SKM-1 (cell line): ENCODE results near the gene DMWD.
"Not testable (repeated sequence)": the region's sequence is repeated elsewhere in the genome, so short reads cannot be mapped to it uniquely, and the experiment has no call there.

ENCODE experiments used
- DNase-seq: peaks from one replicate; lab custom pipeline; 2025; ENCODE audit not compliant: unreplicated experiment; lab: John Stamatoyannopoulos, UW

The DMWD gene

GRCh38 chr19:45816236-45817009 is 23.8 kb upstream of the DMWD start:
- no peak for DNase-seq

DNA sequence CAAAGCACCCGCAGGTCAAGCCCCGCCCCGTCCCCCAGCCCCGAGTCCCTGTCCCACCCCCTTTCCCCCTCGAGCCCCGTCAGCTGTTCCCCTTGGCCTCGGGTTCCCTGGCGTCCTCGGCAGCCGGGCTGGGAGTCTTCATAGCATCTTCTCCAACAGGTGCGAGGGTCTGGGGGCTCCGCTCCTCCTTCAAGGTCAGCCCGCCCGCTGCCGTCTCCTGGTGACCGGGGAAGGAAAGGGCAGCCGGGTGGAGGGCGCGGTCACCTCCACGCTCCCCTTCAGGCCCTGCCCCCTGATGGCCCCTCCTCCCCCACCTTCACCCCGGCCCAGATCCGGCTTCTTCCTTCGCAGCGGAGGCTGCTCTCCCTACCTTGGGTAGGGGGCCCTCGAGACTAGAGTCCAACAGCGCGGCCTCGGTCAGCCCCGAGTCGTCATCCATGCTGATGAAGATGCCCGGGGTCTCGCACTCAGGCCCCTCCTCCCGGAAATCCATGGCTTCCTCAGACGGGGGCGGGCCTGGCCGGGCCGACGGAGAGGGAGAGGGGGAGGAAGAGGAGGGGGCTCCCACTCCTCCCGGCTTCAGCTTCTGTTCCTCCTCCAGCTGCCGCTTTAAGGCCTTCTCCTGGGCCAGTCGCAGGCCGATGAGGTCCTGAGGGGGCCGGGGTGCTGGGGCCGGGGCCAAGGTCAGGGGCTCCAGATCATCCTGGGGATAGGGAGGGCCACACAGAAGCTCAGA is 23.0 kb upstream of the DMWD start:
- no peak for DNase-seq

DNA sequence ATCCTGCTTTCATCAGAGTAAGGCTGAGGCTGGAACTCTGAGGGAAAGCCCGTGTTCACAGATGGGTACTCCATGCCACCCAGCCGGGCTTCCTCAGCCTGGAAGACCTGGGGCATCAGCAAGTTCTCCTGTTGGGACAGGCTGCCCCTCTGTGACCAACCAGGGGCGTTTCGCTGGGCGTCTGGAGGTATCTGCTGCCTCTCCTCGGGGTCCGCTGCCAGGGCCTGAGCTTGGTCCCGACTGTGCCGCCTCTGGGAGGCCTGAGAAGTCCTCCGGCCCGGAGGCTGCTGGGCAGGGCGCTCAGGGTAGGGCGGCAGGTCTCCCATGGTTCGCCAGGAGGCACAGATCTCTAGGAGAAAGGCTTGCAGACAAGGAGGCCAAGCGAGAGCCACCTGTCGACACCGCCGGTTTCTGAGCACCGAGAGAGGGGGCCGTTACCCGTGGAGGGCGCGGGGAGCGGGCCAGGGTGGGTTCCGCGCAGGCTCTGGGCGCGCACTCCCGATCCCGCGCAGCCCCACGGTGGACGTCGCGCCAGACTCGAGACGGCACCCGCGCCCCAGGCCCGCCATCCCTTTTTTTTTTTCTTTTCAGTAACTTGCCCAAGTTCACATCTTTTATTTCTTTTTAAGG is 22.3 kb upstream of the DMWD start, which contains the start of gene RSPH6A:
TSS of gene RSPH6A (minus strand) at position 458 of the 630 bp plus-strand sequence. CDS start at position 326, 132 bp downstream.
- DNase-seq = no peak

DNA sequence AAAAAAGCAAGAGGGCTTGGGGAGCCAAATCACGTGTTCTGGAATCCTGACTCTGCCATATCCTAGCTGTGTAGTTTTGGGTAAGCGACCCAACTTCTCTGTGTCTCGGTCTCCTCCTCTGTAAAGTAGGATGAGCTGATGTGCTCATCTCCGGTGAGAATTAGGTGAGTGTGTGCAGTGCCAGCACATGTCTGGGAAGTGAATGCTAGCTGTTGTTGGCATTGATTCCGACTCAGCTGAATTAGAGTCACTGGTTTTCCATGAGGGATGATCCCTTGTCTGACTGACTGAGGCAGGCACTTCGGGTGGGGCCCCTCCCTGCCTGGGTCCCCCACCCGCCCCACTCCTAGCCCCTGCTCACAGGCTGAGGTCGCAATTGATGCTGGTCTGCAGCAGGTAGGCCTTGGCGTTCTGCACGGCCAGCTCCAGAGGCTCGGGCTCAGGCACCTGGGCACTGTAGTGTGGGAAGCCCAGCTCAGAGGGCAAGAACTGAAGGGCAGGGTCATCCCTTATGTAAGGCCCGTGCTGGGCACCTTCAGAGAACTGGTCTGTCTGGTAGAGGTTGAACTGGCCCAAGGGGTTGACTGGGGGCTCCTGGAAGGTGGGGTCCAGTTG is 21.6 kb upstream of the DMWD start:
- no peak for DNase-seq

- no peak for DNase-seq
Observed at GRCh38 chr19:45812297-45812696, 19.7 kb upstream of the DMWD start.

GRCh38 chr19:45809643-45810159 is 17.1 kb upstream of the DMWD start:
- DNase-seq = no peak

GRCh38 chr19:45805719-45806118 is 13.1 kb upstream of the DMWD start:
- DNase-seq = no peak

- no peak for DNase-seq
Observed at GRCh38 chr19:45804959-45805230, 12.2 kb upstream of the DMWD start.

- DNase-seq = no peak
Observed at GRCh38 chr19:45804140-45804958, 11.7 kb upstream of the DMWD start.

DNA sequence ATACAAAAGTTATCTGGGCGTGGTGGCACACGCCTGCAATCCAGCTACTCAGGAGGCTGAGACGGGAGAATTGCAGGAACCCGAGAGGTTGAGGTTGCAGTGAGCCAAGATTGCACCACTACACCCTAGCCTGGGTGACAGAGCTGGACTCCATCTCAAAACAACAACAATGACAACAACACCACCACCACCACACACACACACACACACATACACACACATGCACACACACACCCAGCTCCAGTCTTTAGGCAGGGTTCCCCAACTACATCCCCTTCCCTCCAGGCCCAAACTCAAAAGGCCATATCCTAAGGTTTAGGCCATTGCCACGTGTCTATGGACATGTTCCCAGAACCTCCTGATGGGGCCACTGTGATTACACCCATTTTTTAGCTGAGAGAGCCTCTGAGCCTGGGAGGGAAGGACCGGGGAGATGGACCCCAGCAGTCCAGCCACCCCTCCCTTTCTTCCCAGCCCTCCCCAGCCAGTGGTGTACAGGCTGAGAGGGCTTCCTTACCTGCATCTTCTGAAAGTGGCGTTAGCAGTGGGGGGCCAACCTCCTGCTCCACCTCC is 9.0 kb upstream of the DMWD start:
- no peak for DNase-seq

GRCh38 chr19:45800070-45800553 is 7.5 kb upstream of the DMWD start:
- DNase-seq = no peak

GRCh38 chr19:45799541-45799940 is 6.9 kb upstream of the DMWD start:
- not testable (repeated sequence) for DNase-seq

DNA sequence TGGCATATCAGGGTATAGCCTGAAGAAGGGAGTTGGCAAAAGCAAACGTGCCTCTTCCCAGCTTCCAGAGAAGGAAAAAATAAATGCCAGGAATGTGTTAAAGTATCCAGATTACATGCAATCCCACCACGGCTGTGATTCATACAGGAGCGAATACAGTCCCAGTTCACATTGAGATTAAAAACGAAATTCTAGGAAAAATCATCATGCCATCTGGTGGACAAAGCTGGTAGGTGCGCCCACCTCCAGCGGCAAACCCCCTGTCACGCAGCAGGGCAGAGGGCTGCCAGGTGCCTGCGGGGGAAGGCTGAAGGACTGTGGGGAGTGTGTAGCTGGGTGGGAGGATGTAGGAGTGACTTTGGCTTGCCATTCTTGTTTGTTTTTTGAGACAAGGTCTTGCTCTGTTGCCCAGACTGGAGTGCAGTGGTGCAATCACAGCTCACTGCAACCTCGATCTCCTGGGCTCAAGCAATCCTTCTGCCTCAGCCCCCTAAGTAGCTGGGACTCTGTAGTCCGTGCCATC is 6.4 kb upstream of the DMWD start:
- no peak for DNase-seq

DNA sequence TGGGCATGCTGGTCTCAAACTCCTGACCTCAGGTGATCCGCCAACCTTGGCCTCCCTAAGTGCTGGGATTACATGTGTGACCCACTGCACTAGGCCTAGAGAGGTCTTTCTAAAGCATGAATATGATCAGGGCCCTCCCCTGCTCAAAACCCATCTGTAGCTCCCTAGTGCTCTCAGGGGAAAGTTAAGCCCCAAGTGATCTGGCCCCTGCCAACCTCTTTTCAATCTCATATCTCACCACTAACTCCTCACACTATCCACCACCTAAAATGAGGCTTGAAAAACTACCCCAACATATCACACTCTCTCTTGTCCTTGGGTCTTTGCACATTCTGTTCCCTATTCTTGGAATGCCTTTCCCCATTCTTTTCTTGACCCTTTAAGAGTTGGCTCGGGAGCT is 2.0 kb upstream of the DMWD start:
- DNase-seq = no peak

DNA sequence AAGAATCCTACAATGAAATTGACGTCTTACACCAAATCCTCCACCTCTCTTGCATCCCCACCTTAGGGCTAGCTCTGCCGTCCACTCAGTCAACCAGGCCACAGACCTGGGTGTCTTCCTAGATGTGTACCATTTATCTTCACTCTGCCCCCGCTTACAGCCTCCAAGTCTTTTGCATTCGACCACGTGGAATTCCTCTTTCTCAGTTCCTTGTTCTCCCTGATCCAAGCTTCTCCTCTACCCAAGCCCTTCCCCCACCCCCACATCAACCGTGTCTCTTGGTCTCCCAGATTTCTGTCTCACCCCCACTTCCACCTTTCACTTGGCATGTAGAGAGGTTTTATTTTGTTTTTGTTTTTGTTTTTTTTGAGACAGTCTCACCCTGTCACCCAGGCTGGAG is 1.2 kb upstream of the DMWD start:
- DNase-seq = no peak

DNA sequence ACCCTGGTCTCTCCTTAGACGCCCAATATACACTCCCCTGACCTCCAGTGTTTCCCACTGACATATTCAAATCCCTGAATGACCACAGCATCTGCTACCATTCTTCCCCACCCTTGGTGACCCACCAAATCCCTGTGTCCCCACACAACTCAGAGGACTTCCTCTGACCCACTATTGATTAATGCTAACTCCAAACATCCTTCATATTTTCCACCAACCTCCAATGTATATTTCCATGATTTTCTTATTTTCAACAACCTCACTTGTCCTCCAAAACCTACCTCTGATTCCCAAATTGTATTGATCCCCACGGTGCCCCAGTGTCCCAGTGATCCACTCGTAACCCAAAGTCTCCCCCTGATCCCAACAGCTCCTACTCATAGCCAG is 526 bp upstream of the DMWD start:
- no peak for DNase-seq

DNA sequence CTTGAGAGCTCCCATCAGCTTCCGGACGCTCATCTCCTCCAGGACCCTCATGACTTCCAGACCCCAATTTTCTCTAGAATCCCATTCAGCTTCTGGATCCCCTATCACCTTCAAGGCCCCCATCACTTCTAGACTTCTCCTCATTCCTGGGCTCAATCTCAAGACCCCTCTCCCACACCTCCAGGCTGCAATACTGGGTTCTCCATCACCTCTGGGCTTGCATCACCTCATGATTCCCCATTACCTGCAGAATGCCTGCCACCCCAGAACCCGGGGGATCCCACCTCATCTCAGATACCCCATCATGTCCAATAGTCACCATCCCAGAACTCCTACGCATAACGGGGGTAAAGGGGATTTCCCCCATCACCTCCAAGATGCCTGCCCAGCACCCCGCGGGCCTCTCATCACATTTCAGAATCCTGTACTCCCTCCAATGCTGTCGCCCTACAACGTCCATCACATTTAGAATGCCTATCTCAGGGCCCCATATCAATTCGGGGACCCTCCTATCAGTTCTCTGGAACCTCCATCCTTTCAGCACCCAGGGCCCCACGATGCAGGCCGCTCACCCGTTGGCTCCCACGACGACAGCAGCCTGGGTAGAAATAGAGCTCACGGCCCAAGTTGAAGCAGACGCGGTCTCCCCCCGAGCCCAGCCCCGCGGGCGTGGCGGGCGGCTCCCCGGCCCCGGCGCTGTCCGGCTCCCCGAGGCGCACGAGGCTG is 738 bp downstream of the DMWD start:
- DNase-seq = no peak

GRCh38 chr19:45790942-45791341 is 1.7 kb downstream of the DMWD start:
- peak; percentile 70 for DNase-seq

- no peak for DNase-seq
Observed at GRCh38 chr19:45789035-45789786, 3.4 kb downstream of the DMWD start.
